Right cardiac atrium (tissue), 5 donors: Measurements from ENCODE around the gene TTC21A. TPM values are rescaled to one million over a fixed set of nuclear protein-coding genes. Genes with fewer than 3 reads are reported as not detected.

Experiments used
- ATAC-seq, 2 donors: fragments of 200-7000 bp; cut with Tn5 transposase; one replicate each; pipeline versions ENCODE4 v1.8.0 to v1.9.1; 2020; ENCODE audit warnings: moderate library complexity in 2 of 2, mild to moderate bottlenecking in 1 of 2
- DNase-seq, 3 donors: peaks; one replicate each; pipeline ENCODE4 v3.0.0-alpha.2; 2020
- H3K27ac ChIP-seq: one replicate; pipeline ENCODE4 v1.5.1; 2013; ENCODE audit warnings: mild to moderate bottlenecking, low read length, control low read depth, moderate library complexity
- H3K27me3 ChIP-seq: one replicate; pipeline ENCODE4 v1.6.1; 2013; ENCODE audit not compliant: control insufficient read depth, insufficient read depth
- H3K4me1 ChIP-seq: one replicate; pipeline ENCODE4 v1.6.1; 2013; ENCODE audit warnings: low read length; ENCODE audit not compliant: control insufficient read depth, insufficient read depth
- H3K4me3 ChIP-seq: one replicate; pipeline ENCODE4 v1.5.1; 2013; ENCODE audit warnings: low read length, control low read depth
- H3K9me3 ChIP-seq: one replicate; pipeline ENCODE4 v1.6.1; 2013; ENCODE audit warnings: low read length; ENCODE audit not compliant: control insufficient read depth
- WGBS: extraction: QIAGEN DNeasy Blood & Tissue Kit; methylation state at CpG from one replicate; pipeline ENCODE4 v1.1.7; 2013; 5-methylcytosine and 5-hydroxymethylcytosine counted together
- intact Hi-C, 4 donors: fragments of 100-400 bp; cut with DNase I; formaldehyde crosslinking; loops; one replicate each; pipeline versions ENCODE4 v1.11.0 to v1.14.0; 2022 to 2023
- polyA plus RNA-seq: library from polyadenylated mRNA; stranded (reverse); fragments of 200-250 nt; gene quantifications from one replicate; pipeline ENCODE4 v1.2.3, GENCODE V29; 2013
- total RNA-seq, 4 donors: library from RNA; stranded (reverse); fragmentation: NEBNext Ultra II Directional; extraction: Animal tissue kit (Norgen Biotek cat#: 25700); gene quantifications; one replicate each; pipeline ENCODE4 v1.2.1, GENCODE V29; 2021
- donor health status: healthy with polysubstance abuse.
- donor health status: DM: no; HTN: yes; CAD: no.
- donor health status: DM: no; HTN: no; CAD: no.
- donor health status: DM: no; HTN: yes; CAD: no; lungs with severe emphysema.
- donor health status: DM: yes; HTN: yes; CAD: no.

The TTC21A gene
- total and polyA plus RNA-seq, 5 donors: 1.9 to 3.4 (median 2.2) TPM

GRCh38 chr3:39176025-39176714 is 68.7 kb downstream of the TTC21A start:
- H3K4me1 ChIP-seq: peaks cover 7% of the 10 kb centered on the region
- no peaks in the 10 kb centered on the region for H3K9me3 ChIP-seq
- no peak overlapping the region for H3K27ac ChIP-seq
- WGBS: 88% methylated on average over 6 of the region's 6 CpGs
- intact Hi-C loops: no loop called here
- H3K4me3 ChIP-seq: no peak overlapping the region
- DNase-seq (no peak), ATAC-seq (no peak)
- H3K27me3 ChIP-seq: no peaks in the 10 kb centered on the region

GRCh38 chr3:39177708-39178332 is 70.3 kb downstream of the TTC21A start:
- H3K9me3 ChIP-seq: no peaks in the 10 kb centered on the region
- H3K27me3 ChIP-seq: no peaks in the 10 kb centered on the region
- H3K4me1 ChIP-seq: peaks cover 8% of the 10 kb centered on the region
- H3K4me3 ChIP-seq: peak overlapping the region; percentile 28
- DNase-seq (peak; percentile 94 to 97 (median 95)), ATAC-seq (peak; percentile 79 to 84)
- under 1% methylated on average over 30 of the region's 32 CpGs for WGBS
- intact Hi-C loops: no loop called here
- H3K27ac ChIP-seq: peak overlapping the region; percentile 58

DNA sequence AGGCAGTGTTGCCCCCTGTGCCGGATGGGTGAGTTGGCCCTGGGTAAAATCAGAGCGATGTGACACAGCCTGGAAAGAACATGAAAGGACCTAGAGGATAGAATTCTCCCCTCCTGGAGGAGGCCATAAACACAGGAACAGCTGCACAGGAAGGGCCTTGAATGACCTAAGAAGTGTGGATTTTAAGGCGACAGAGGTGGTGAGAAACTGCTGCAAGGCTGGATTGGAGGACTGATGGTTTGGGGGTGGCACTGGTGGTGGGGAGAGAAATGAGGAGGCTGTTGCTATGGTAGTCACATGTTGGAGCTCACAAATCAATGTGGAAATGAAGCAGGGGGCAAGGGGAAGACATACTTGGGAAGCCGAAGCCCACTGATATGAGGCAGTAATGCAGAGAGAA is 71.1 kb downstream of the TTC21A start:
- no peak for ATAC-seq
- 57% methylated on average over 4 of the region's 4 CpGs for WGBS
- no peak for DNase-seq
- intact Hi-C loops: no loop called here
- Histone ChIP-seq H3K4me3 (no peak overlapping the region), H3K27ac (peak overlapping the region; percentile 87), H3K4me1 (peaks cover 10% of the 10 kb centered on the region), H3K27me3 (no peaks in the 10 kb centered on the region), H3K9me3 (no peaks in the 10 kb centered on the region)

DNA sequence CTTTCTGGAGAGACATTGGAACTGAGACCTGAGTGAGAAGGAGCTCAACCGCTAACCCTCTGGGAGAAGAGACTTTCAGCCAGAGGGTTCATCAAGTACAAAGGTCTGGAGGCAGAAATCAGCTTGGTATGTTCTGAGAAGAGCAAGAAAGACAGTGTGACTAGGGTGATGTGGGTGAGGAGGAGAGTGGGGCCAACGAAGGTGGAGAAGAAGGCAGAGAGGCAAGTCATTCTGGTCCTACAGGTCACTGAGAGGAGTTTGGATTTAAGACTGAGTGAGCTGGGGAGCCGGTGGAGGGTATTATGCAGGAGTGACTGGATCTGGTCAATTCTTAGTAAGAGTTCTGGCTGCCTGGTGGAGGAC is 72.7 kb downstream of the TTC21A start:
- Histone ChIP-seq H3K4me1 (peaks cover 14% of the 10 kb centered on the region), H3K9me3 (no peaks in the 10 kb centered on the region), H3K27ac (peak overlapping the region; percentile 83), H3K27me3 (no peaks in the 10 kb centered on the region), H3K4me3 (no peak overlapping the region)
- DNase-seq (no peak), ATAC-seq (no peak)
- WGBS: 60% methylated on average over 3 of the region's 3 CpGs
- intact Hi-C loops: loop anchor here in 3 of 4 donors (5.0 to 10.0 kb wide), 3 partner anchors 33 to 55 kb away; no protein-coding TSS in a partner anchor

DNA sequence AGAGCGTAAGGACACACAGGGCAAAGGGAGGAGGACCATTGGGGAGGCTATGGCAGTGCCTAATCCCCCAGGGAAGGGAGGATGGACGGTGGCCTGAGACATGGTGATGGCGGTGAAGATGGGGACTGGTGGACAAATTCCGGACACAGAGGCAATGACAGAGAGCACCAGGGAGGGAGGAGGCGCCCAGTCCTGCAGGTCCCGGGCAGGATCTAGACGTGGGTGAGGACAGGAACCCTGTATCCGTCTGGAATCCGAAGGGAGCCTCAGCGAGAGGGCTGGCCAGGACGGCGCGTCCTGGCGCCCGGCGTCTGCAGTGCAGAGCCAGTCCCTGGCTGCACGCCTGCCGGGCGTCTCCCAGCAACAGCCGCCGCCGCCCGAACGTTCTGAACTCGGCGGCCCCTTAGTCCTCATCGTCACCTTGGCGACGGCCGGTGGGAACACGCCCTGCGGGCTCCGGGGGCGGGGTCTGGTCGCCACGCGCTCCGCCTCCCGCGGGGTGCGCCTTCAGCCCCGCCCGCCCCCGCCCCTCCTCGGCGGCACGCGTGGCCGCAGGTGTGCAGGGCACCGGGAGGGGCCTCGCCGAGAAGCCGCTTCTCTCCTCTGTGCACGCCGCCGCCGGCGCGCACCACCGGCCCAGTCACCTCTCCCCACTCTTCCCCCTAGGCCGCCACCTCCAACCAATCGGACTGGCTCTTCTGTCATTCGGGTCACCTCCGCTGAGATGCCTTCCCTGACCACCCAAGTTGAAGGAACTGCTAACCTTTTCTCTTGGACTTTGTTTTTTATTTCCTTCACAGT is 73.3 kb downstream of the TTC21A start:
- DNase-seq (peak; percentile 96 to 98 (median 98)), ATAC-seq (peak; percentile 83 to 90)
- Histone ChIP-seq H3K27ac (peak overlapping the region; percentile 83), H3K9me3 (no peaks in the 10 kb centered on the region), H3K27me3 (no peaks in the 10 kb centered on the region), H3K4me3 (peak overlapping the region; percentile 3), H3K4me1 (peaks cover 14% of the 10 kb centered on the region)
- intact Hi-C loops: loop anchor here in 3 of 4 donors (5.0 to 10.0 kb wide), 3 partner anchors 33 to 56 kb away; no protein-coding TSS in a partner anchor
- 2% methylated on average over 64 of the region's 64 CpGs for WGBS

- Histone ChIP-seq H3K27me3 (no peaks in the 10 kb centered on the region), H3K27ac (peak overlapping the region; percentile 76), H3K4me3 (no peak overlapping the region), H3K4me1 (peaks cover 14% of the 10 kb centered on the region), H3K9me3 (no peaks in the 10 kb centered on the region)
- intact Hi-C loops: loop anchor here in 3 of 4 donors (5.0 to 10.0 kb wide), 3 partner anchors 34 to 57 kb away; no protein-coding TSS in a partner anchor
- no peak for DNase-seq
- ATAC-seq: no peak
- WGBS: 81% methylated on average over 7 of the region's 7 CpGs
Measured at GRCh38 chr3:39181408-39182335, 74.2 kb downstream of the TTC21A start.

GRCh38 chr3:39183211-39184080 is 76.0 kb downstream of the TTC21A start:
- Histone ChIP-seq H3K4me3 (no peak overlapping the region), H3K4me1 (peaks cover 14% of the 10 kb centered on the region), H3K9me3 (no peaks in the 10 kb centered on the region), H3K27me3 (no peaks in the 10 kb centered on the region), H3K27ac (peak overlapping the region; percentile 4)
- intact Hi-C loops: loop anchor here in 3 of 4 donors (5.0 to 10.0 kb wide), 3 partner anchors 36 to 59 kb away; no protein-coding TSS in a partner anchor
- no peak for ATAC-seq
- 71% methylated on average over 12 of the region's 12 CpGs for WGBS
- DNase-seq: peak in 1 of 3 donors; percentile 67

DNA sequence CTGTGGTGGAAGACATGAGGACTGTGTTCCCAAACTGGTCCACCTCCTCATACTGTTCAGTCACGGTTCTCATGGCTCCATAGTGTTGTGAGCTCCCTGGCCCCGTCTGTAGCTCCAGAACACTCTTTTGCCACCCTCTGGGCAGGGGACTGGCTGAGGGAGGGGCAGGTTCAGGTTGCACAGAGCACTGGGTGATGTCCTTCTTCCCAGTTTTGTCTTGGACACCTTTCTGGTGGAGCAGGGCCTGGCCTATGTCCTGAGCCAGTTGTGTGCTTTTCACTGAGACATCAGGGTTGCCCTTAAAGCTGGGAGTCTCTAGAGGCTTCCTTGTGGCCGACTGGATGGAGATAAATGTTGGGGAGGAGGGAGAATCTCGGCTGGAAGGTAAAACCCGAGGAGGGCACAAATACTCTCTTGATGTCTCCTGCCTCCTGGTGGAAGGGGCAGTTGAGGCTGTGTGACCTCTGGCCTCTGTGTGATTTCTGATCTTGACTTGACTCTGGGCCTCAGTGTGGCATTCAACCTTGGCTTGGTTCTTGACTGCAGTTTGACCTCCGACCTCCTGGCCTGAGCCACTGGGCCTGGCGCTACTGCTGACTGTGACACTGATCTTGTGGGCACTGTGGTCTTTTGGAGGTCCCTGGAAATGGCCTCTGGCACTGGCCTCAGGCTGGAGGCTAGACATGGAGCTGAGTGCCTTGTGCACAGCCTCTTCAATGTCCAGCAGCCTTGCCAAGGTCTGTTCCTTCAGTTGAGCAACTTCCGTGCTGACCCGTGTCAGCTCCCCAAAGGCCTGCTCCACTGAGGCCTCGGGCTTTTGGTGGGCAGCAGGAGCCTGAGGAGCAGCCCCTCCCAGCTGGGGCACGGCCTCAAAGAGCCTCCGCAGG is 76.8 kb downstream of the TTC21A start:
- H3K4me3 ChIP-seq: no peak overlapping the region
- peaks cover 12% of the 10 kb centered on the region for H3K4me1 ChIP-seq
- DNase-seq: peak; percentile 51 to 71 (median 64)
- no peaks in the 10 kb centered on the region for H3K27me3 ChIP-seq
- ATAC-seq: peak in 1 of 2 donors; percentile 1
- WGBS: 69% methylated on average over 12 of the region's 12 CpGs
- intact Hi-C loops: loop anchor here in 3 of 4 donors (5.0 to 10.0 kb wide), 3 partner anchors 37 to 60 kb away; no protein-coding TSS in a partner anchor
- H3K27ac ChIP-seq: no peak overlapping the region
- H3K9me3 ChIP-seq: no peaks in the 10 kb centered on the region

DNA sequence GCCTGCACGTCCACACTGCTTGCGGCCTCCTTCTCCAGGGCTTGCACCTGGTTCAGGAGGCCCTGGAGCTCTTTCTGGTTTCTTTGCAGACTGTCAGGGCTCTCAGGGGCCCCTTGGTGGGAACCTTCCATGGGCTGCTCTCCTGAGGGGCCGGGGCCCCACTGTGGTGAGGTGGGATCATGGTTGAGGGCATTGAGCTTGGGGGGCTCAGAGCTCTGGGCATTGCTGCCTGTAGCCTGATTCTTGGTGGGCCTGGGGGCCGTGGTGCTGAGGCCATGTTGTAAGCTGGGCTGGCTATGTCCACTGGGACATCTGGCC is 77.4 kb downstream of the TTC21A start:
- 88% methylated on average over 4 of the region's 4 CpGs for WGBS
- Histone ChIP-seq H3K4me3 (no peak overlapping the region), H3K27me3 (no peaks in the 10 kb centered on the region), H3K4me1 (peaks cover 10% of the 10 kb centered on the region), H3K27ac (no peak overlapping the region), H3K9me3 (no peaks in the 10 kb centered on the region)
- ATAC-seq (no peak), DNase-seq (no peak)
- intact Hi-C loops: loop anchor here in 3 of 4 donors (5.0 to 10.0 kb wide), 5 partner anchors 38 to 197 kb away; partner anchors contain the start of gene SLC25A38 (in 1 of the 3)
